Brain microvascular endothelial cell (primary cell): ENCODE results near the gene ZFP1.

Source experiments
- DNase-seq: peaks from one replicate; pipeline ENCODE4 v3.0.0-alpha.2; 2020
- H3K27ac ChIP-seq: fragments of 250-450 bp; sonication (Bioruptor Pico); 2 replicates; pipeline ENCODE4 v1.5.1; 2020; ENCODE audit warnings: mild to moderate bottlenecking, moderate library complexity
- H3K27me3 ChIP-seq: fragments of 250-450 bp; sonication (Bioruptor Pico); replicated peaks from 2 replicates; pipeline ENCODE4 v1.5.1; 2020; ENCODE audit warnings: mild to moderate bottlenecking
- H3K36me3 ChIP-seq: fragments of 250-450 bp; sonication (Bioruptor Pico); replicated peaks from 2 replicates; pipeline ENCODE4 v1.5.1; 2020; ENCODE audit warnings: mild to moderate bottlenecking
- H3K4me3 ChIP-seq: 2 replicates; pipeline ENCODE4 v1.5.1; 2011; ENCODE audit warnings: low read depth, mild to moderate bottlenecking, control low read depth, low read length, moderate library complexity
- in situ Hi-C: cut with HindIII; loops from 2 replicates; pipeline ENCODE4 v1.10.0; 2017; ENCODE audit warnings: low sequenced_read_pairs, low pct_ligation_motif_present
- TF ChIP-seq, protein P1 (sequence below): IDR thresholded peaks from 2 replicates; pipeline ENCODE4 v1.5.1; 2011; ENCODE audit warnings: low read depth, mild to moderate bottlenecking, moderate library complexity, low read length, control low read depth, inconsistent platforms; ENCODE audit errors: missing control alignments

ZFP1 gene

DNA sequence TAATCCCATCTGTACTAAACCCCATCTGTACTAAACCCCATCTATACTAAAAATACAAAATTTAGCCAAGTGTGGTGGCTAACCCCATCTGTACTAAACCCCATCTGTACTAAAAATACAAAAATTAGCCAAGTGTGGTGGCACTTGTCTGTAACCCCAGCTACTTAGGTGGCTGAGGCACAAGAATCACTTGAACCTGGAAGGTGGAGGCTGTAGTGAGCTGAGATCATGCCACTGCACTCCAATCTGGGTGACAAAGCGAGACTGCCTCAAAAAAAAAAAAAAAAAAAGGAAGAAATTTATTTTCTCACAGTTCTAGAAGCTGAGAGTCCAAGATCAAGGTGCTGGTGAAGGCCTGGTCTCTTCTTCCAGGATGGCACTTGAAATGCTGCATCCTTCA lies 12.1 kb downstream of the ZFP1 start:
- Histone ChIP-seq H3K36me3 (peaks cover 2% of the 10 kb centered on the region), H3K27me3 (no peaks in the 10 kb centered on the region), H3K4me3 (no peak overlapping the region), H3K27ac (no peak overlapping the region)
- DNase-seq = no peak
- TF ChIP-seq, protein P1, sequence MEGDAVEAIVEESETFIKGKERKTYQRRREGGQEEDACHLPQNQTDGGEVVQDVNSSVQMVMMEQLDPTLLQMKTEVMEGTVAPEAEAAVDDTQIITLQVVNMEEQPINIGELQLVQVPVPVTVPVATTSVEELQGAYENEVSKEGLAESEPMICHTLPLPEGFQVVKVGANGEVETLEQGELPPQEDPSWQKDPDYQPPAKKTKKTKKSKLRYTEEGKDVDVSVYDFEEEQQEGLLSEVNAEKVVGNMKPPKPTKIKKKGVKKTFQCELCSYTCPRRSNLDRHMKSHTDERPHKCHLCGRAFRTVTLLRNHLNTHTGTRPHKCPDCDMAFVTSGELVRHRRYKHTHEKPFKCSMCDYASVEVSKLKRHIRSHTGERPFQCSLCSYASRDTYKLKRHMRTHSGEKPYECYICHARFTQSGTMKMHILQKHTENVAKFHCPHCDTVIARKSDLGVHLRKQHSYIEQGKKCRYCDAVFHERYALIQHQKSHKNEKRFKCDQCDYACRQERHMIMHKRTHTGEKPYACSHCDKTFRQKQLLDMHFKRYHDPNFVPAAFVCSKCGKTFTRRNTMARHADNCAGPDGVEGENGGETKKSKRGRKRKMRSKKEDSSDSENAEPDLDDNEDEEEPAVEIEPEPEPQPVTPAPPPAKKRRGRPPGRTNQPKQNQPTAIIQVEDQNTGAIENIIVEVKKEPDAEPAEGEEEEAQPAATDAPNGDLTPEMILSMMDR = no peak
- in situ Hi-C loops = no loop called here

DNA sequence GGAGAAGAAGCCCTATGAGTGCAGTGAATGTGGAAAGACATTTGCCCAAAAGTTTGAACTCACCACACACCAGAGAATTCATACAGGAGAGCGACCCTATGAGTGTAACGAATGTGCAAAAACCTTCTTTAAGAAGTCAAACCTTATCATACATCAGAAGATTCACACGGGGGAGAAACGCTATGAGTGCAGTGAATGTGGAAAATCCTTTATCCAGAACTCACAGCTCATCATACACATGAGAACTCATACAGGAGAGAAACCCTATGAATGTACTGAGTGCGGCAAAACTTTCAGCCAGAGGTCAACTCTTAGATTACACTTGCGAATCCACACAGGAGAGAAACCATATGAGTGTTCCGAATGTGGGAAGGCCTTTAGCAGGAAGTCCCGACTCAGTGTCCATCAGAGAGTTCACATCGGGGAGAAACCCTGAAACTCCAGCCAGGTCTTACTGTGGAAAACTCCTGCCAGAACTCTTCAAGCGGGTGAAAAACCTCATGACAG lies 21.6 kb downstream of the ZFP1 start:
- no peaks in the 10 kb centered on the region for H3K27me3 ChIP-seq
- H3K27ac ChIP-seq = no peak overlapping the region
- no peak for DNase-seq
- TF ChIP-seq, protein P1 = no peak
- in situ Hi-C loops = no loop called here
- H3K4me3 ChIP-seq = no peak overlapping the region
- peaks cover 43% of the 10 kb centered on the region for H3K36me3 ChIP-seq

DNA sequence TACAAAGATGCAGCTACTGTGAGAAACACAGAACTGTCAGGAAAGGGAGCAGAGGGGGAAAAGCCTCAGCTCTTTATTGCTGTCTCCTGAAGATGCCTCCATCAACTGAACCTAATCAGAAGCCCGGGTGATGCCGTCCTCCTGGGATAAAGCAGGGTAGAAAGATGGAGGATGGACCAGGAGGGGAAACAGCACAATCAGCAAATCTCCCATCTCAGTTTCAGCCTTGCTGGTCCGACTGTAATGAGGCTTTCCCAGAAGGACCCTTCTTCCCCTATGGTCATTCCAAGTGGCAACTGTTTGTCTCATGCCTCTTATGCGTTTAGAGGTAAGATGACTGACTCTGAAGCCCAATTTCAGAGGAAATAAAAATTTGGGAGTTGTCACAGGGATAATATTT lies 24.3 kb downstream of the ZFP1 start:
- no peak overlapping the region for H3K4me3 ChIP-seq
- DNase-seq = no peak
- in situ Hi-C loops = no loop called here
- TF ChIP-seq, protein P1 = no peak
- H3K27me3 ChIP-seq = no peaks in the 10 kb centered on the region
- peaks cover 31% of the 10 kb centered on the region for H3K36me3 ChIP-seq
- no peak overlapping the region for H3K27ac ChIP-seq

DNA sequence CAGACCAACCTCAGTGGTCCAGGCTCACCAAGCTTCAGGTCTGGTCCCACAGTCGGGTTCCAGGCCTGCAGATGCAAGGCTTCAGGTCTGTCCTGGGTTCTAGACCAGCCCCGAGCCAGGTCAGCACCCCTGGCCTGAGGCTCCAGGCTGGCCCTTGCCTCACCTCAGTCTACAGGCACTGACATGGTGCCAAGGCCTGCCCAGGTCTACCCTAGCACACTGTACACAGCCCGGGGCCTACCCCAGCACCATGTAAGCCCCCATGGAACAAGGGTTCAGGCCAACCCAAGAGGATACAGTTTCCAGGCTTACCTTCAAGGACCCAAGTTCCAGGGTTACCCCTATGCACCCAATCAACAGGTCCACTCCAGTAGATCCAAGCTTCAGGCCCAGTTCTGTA lies 26.8 kb downstream of the ZFP1 start:
- Histone ChIP-seq H3K27me3 (no peaks in the 10 kb centered on the region), H3K4me3 (no peak overlapping the region), H3K36me3 (peaks cover 6% of the 10 kb centered on the region), H3K27ac (no peak overlapping the region)
- in situ Hi-C loops = loop anchor here (25.0 kb wide), 1 partner anchor 237 kb away; no protein-coding TSS in a partner anchor
- TF ChIP-seq, protein P1 = no peak
- DNase-seq = no peak

DNA sequence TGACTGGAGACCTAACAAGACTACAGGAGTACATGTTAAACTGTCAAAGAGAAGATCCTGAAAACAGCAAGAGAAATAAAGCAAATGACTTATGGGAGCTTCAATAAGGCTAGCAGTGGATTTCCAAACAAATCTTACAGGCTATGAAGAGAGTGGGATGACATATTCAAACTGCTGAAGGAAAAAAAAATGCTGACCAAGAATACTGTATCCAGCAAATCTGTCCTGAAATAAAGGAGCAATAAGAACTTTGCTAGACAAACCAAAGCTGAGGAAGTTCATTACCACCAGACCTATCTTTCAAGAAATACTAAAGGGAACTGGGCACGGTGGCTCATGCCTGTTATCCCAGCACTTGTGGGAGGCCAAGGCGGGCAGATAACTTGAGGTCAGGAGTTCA lies 28.6 kb downstream of the ZFP1 start:
- in situ Hi-C loops = loop anchor here (25.0 kb wide), 1 partner anchor 235 kb away; no protein-coding TSS in a partner anchor
- H3K4me3 ChIP-seq = no peak overlapping the region
- H3K27ac ChIP-seq = no peak overlapping the region
- no peaks in the 10 kb centered on the region for H3K27me3 ChIP-seq
- TF ChIP-seq, protein P1 = no peak
- DNase-seq = no peak
- H3K36me3 ChIP-seq = no peaks in the 10 kb centered on the region

DNA sequence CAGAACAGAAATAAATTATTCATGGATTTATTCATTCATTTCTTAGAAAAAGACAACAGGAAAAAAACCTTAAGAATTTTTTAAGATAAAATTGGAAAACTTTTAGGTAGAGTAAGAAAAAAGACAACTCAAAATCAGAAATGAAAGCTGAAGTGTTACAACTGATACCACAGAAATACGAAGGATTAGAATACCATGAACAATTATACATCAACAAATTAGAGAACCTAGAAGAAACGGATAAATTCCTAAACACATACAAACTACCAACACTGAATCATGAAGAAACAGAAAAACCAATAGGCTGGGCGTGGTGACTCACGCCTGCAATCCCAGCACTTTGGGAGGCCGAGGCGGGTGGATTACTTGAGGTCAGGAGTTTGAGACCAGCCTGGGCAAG lies 30.9 kb downstream of the ZFP1 start:
- no peaks in the 10 kb centered on the region for H3K27me3 ChIP-seq
- DNase-seq = no peak
- H3K27ac ChIP-seq = no peak overlapping the region
- in situ Hi-C loops = loop anchor here (25.0 kb wide), 1 partner anchor 233 kb away; no protein-coding TSS in a partner anchor
- no peaks in the 10 kb centered on the region for H3K36me3 ChIP-seq
- TF ChIP-seq, protein P1 = no peak
- no peak overlapping the region for H3K4me3 ChIP-seq
